Fibroblast of mammary gland (primary cell): ENCODE data around the gene CRHR1.

Source experiments
- DNase-seq: peaks from one replicate; pipeline ENCODE4 v3.0.0-alpha.2; 2010; ENCODE audit warnings: low read depth
- H3K4me3 ChIP-seq: 2 replicates; pipeline ENCODE4 v1.5.1; 2011; ENCODE audit warnings: low read depth, mild to moderate bottlenecking, low read length, moderate library complexity; ENCODE audit not compliant: control insufficient read depth
- TF ChIP-seq, protein P1 (sequence below): conservative IDR thresholded peaks from 2 replicates; pipeline ENCODE4 v1.5.1; 2011; ENCODE audit warnings: low read depth, low read length, inconsistent platforms; ENCODE audit not compliant: control insufficient read depth, insufficient read depth

CRHR1 gene

DNA sequence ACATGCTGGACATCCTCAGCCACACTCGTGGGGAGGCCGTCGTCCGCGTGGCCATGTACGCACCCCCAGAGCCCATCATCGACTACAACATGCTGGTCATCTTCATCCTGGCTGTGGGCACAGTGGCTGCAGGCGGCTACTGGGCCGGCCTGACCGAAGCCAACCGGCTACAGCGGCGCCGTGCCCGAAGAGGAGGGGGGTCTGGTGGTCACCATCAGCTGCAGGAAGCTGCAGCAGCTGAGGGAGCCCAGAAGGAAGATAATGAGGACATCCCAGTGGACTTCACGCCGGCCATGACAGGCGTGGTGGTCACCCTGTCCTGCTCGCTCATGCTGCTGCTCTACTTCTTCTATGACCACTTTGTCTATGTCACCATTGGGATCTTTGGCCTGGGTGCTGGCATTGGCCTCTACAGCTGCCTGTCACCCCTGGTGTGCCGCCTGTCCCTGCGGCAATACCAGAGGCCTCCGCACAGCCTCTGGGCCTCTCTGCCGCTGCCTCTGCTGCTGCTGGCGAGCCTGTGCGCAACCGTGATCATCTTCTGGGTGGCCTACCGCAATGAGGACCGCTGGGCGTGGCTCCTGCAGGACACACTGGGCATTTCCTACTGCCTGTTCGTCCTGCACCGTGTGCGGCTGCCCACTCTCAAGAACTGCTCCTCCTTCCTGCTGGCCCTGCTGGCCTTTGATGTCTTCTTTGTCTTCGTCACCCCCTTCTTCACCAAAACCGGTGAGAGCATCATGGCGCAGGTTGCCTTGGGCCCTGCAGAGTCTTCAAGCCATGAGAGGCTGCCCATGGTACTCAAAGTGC lies 61.5 kb downstream of the CRHR1 start:
- DNase-seq, result no peak
- H3K4me3 ChIP-seq, result no peak overlapping the region
- TF ChIP-seq, protein P1, sequence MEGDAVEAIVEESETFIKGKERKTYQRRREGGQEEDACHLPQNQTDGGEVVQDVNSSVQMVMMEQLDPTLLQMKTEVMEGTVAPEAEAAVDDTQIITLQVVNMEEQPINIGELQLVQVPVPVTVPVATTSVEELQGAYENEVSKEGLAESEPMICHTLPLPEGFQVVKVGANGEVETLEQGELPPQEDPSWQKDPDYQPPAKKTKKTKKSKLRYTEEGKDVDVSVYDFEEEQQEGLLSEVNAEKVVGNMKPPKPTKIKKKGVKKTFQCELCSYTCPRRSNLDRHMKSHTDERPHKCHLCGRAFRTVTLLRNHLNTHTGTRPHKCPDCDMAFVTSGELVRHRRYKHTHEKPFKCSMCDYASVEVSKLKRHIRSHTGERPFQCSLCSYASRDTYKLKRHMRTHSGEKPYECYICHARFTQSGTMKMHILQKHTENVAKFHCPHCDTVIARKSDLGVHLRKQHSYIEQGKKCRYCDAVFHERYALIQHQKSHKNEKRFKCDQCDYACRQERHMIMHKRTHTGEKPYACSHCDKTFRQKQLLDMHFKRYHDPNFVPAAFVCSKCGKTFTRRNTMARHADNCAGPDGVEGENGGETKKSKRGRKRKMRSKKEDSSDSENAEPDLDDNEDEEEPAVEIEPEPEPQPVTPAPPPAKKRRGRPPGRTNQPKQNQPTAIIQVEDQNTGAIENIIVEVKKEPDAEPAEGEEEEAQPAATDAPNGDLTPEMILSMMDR, result no peak

DNA sequence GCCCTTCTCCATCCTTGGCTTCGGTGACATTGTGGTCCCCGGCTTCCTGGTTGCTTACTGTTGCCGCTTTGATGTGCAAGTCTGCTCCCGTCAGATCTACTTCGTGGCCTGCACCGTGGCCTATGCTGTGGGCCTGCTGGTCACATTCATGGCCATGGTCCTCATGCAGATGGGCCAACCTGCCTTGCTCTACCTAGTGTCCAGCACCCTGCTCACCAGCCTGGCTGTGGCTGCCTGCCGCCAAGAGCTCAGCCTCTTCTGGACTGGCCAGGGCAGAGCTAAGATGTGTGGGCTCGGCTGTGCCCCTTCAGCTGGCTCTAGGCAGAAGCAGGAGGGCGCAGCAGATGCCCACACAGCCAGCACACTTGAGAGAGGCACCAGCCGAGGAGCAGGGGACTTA lies 62.1 kb downstream of the CRHR1 start:
- no peak overlapping the region for H3K4me3 ChIP-seq
- TF ChIP-seq, protein P1, result no peak
- DNase-seq, result no peak

DNA sequence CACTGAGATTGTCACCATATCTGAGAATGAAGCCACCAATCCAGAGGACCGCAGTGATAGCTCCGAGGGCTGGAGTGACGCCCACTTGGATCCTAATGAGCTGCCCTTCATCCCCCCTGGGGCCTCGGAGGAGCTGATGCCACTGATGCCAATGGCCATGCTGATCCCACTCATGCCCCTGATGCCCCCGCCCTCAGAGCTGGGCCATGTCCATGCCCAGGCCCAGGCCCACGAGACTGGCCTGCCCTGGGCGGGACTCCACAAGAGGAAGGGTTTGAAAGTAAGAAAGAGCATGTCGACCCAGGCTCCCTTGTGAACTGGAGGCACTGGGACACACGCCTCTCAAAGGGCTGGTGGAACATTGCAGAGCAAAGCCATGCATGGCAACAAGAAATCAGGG lies 62.5 kb downstream of the CRHR1 start:
- no peak for DNase-seq
- no peak overlapping the region for H3K4me3 ChIP-seq
- TF ChIP-seq, protein P1, result no peak

DNA sequence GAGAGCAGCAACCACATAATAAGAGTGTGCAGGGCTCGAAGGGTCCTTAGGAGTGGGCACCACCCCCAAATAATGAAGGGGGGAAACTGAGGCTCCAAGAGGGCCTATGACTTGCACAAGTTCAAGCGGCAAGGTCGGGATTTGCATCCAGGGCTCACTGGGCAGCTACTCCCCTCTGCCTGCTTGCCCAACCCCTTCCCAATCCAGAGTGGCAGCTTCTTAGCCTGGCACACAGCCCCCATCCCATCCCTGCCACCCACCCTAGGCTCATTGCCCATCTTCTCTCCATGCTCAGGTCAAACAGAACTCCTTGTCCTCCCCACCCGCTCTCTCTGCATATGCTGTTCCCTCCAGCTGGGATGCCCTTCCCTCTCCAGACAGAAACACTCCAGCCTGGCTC lies 63.0 kb downstream of the CRHR1 start:
- DNase-seq, result no peak
- TF ChIP-seq, protein P1, result no peak
- no peak overlapping the region for H3K4me3 ChIP-seq

DNA sequence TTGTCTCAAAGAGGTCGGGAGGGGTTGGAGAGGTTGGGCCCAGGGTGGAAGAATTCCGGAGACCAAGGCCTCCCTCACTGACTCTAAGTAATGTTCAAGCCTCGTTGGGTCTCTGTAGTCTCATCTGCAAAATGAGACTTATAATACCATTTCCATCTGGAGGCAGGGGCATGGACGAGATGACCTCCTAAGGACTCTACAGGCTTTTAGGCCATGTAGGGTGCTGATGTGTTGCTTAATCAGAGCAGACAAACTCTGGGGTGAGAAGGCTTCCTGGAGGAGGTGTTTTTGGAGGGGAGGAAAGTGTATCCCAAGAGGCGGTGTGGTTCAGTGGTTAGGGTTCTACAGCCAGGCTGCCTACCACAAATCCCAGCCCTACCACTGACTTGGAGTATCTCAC lies 63.6 kb downstream of the CRHR1 start:
- H3K4me3 ChIP-seq, result no peak overlapping the region
- TF ChIP-seq, protein P1, result no peak
- no peak for DNase-seq

DNA sequence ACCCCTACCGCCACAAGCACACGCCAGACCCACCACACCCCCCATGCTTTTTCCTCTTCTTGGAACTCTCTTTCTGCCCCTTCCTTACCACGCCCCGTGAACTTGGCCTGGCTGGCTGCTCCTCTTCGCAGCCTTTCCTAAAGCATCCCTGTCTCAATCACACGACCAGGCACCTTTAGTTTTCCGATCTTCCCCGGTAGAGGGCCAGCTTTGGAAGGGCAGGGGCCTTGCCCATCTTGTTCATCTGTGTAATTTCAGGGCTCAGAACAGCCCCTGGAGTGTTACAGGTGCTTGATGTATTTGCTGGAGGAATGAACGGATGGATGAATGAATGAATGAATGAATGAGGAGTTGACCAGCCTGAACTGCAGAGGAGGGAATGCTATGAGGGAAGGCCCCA lies 64.3 kb downstream of the CRHR1 start:
- DNase-seq, result no peak
- TF ChIP-seq, protein P1, result no peak
- no peak overlapping the region for H3K4me3 ChIP-seq
